HEK293 (cell line): Measurements from ENCODE around the gene TMEM130.

ENCODE experiments used
- CTCF ChIA-PET: fragments of 350-600 bp; formaldehyde crosslinking; extraction: SDS; loops from one replicate; lab custom pipeline; 2021; ENCODE audit warnings: antibody characterized with exemption; lab: Yijun Ruan, JAX
- POLR2A ChIA-PET: fragments of 300-600 bp; formaldehyde crosslinking; extraction: SDS; loops from one replicate; lab custom pipeline; 2020; ENCODE audit warnings: antibody characterized with exemption, inconsistent platforms; lab: Yijun Ruan, JAX
- H3K27ac ChIP-seq: fragments of 200-500 bp; sonication (Bioruptor generic); 2 replicates; pipeline ENCODE4 v1.5.1; 2014; ENCODE audit warnings: low read depth, low read length, control low read depth, inconsistent platforms; ENCODE audit errors: extremely low read depth
- H3K36me3 ChIP-seq, 2 experiments: fragments of 200-500 bp in 1 of 2; sonication (Bioruptor generic) in 1 of 2; 1 replicate in 1 of 2; 2 replicates in 1 of 2; pipeline ENCODE4 v1.5.1; 2014 to 2017; ENCODE audit warnings: inconsistent platforms in 2 of 2, low read length in 2 of 2; ENCODE audit not compliant: control insufficient read depth in 2 of 2, insufficient read depth in 1 of 2
- H3K4me1 ChIP-seq: fragments of 200-500 bp; sonication (Bioruptor generic); 2 replicates; pipeline ENCODE4 v1.5.1; 2014; ENCODE audit warnings: mild to moderate bottlenecking, low read length, inconsistent platforms; ENCODE audit not compliant: control insufficient read depth, insufficient read depth
- H3K4me3 ChIP-seq: 2 replicates; pipeline ENCODE4 v1.5.1; 2011; ENCODE audit warnings: low read depth, mild to moderate bottlenecking, control low read depth, low read length, moderate library complexity
- H3K9me3 ChIP-seq: fragments of 200-500 bp; sonication (Bioruptor generic); 2 replicates; pipeline ENCODE4 v1.5.1; 2014; ENCODE audit warnings: low read depth, low read length, inconsistent platforms; ENCODE audit not compliant: control insufficient read depth, insufficient read depth
- PRDM10 ChIP-seq: fragments of 450-650 bp; formaldehyde crosslinking; IDR thresholded peaks from 2 replicates; pipeline ENCODE4 v1.5.1; 2016; ENCODE audit warnings: missing biosample characterization, missing genetic modification characterization
- REST ChIP-seq: fragments of 450-650 bp; formaldehyde crosslinking; IDR thresholded peaks from 2 replicates; pipeline ENCODE4 v1.5.1; 2016; ENCODE audit warnings: missing biosample characterization, missing genetic modification characterization
- SP2 ChIP-seq: fragments of 450-650 bp; formaldehyde crosslinking; IDR thresholded peaks from 2 replicates; pipeline ENCODE4 v1.5.1; 2016; ENCODE audit warnings: missing biosample characterization, missing genetic modification characterization
- TCF7L2 ChIP-seq: IDR thresholded peaks from 2 replicates; pipeline ENCODE4 v1.6.1; 2011; ENCODE audit warnings: low read depth, mild to moderate bottlenecking, inconsistent platforms, low read length, moderate library complexity, borderline replicate concordance
- ZBTB10 ChIP-seq: fragments of 450-650 bp; formaldehyde crosslinking; IDR thresholded peaks from 2 replicates; pipeline ENCODE4 v1.5.1; 2016; ENCODE audit warnings: missing biosample characterization, missing genetic modification characterization
- ZFP37 ChIP-seq: fragments of 450-650 bp; formaldehyde crosslinking; IDR thresholded peaks from 2 replicates; pipeline ENCODE4 v1.5.1; 2016; ENCODE audit warnings: missing biosample characterization, missing genetic modification characterization
- ZNF121 ChIP-seq: fragments of 450-650 bp; formaldehyde crosslinking; IDR thresholded peaks from 2 replicates; pipeline ENCODE4 v1.5.1; 2016; ENCODE audit warnings: missing biosample characterization, missing genetic modification characterization
- ZNF132 ChIP-seq: fragments of 450-650 bp; formaldehyde crosslinking; IDR thresholded peaks from 2 replicates; pipeline ENCODE4 v1.5.1; 2017; ENCODE audit warnings: missing biosample characterization, missing genetic modification characterization, borderline replicate concordance
- ZNF16 ChIP-seq: fragments of 450-650 bp; formaldehyde crosslinking; IDR thresholded peaks from 2 replicates; pipeline ENCODE4 v1.5.1; 2016; ENCODE audit warnings: low read depth, missing biosample characterization, missing genetic modification characterization
- ZNF184 ChIP-seq: fragments of 450-650 bp; IDR thresholded peaks from 2 replicates; pipeline ENCODE4 v1.5.1; 2018; ENCODE audit warnings: missing biosample characterization, mild to moderate bottlenecking, missing genetic modification characterization
- ZNF274 ChIP-seq, 2 experiments: fragments of 200-500 bp in 1 of 2; fragments of 450-650 bp in 1 of 2; sonication (Bioruptor generic) in 1 of 2; formaldehyde crosslinking in 1 of 2; IDR thresholded peaks; 2 replicates each; pipeline versions ENCODE4 v1.5.1 to v1.6.1; 2014 to 2016; ENCODE audit warnings: borderline replicate concordance in 1 of 2, inconsistent platforms in 1 of 2, low read length in 1 of 2, missing biosample characterization in 1 of 2, missing genetic modification characterization in 1 of 2
- ZNF335 ChIP-seq: fragments of 450-650 bp; formaldehyde crosslinking; conservative IDR thresholded peaks from 2 replicates; pipeline ENCODE4 v1.5.1; 2016; ENCODE audit warnings: missing biosample characterization, missing genetic modification characterization
- ZNF404 ChIP-seq: fragments of 450-650 bp; formaldehyde crosslinking; IDR thresholded peaks from 2 replicates; pipeline ENCODE4 v1.5.1; 2017; ENCODE audit warnings: missing biosample characterization, missing genetic modification characterization
- ZNF518A ChIP-seq: fragments of 450-650 bp; formaldehyde crosslinking; conservative IDR thresholded peaks from 2 replicates; pipeline ENCODE4 v1.5.1; 2016; ENCODE audit warnings: low read depth, missing biosample characterization, missing genetic modification characterization
- ZNF544 ChIP-seq: fragments of 450-650 bp; formaldehyde crosslinking; IDR thresholded peaks from 2 replicates; pipeline ENCODE4 v1.5.0; 2017; ENCODE audit warnings: missing biosample characterization, missing genetic modification characterization
- ZNF600 ChIP-seq: fragments of 450-650 bp; formaldehyde crosslinking; IDR thresholded peaks from 2 replicates; pipeline ENCODE4 v1.5.1; 2016; ENCODE audit warnings: missing biosample characterization, missing genetic modification characterization
- ZNF654 ChIP-seq: fragments of 450-650 bp; formaldehyde crosslinking; IDR thresholded peaks from 2 replicates; pipeline ENCODE4 v1.5.1; 2016; ENCODE audit warnings: low read depth, missing biosample characterization, missing genetic modification characterization
- ZNF660 ChIP-seq: fragments of 450-650 bp; IDR thresholded peaks from 2 replicates; pipeline ENCODE4 v1.5.1; 2018; ENCODE audit warnings: missing biosample characterization, mild to moderate bottlenecking, missing genetic modification characterization
- ZNF692 ChIP-seq: fragments of 450-650 bp; formaldehyde crosslinking; IDR thresholded peaks from 2 replicates; pipeline ENCODE4 v1.5.1; 2016; ENCODE audit warnings: missing biosample characterization, missing genetic modification characterization
- ZXDB ChIP-seq: fragments of 450-650 bp; formaldehyde crosslinking; IDR thresholded peaks from 2 replicates; pipeline ENCODE4 v1.5.1; 2016; ENCODE audit warnings: missing biosample characterization, missing genetic modification characterization

TMEM130 gene

GRCh38 chr7:98802088-98802780 lies 67.6 kb downstream of the TMEM130 start:
- H3K36me3 ChIP-seq, result no peaks in the 10 kb centered on the region
- peaks cover 3% of the 10 kb centered on the region; the same call in 1 of the 2 replicates for H3K4me1 ChIP-seq
- no peaks in the 10 kb centered on the region for H3K9me3 ChIP-seq
- H3K27ac ChIP-seq, result 0 out of 2 replicates have a peak overlapping the region, but pooled peaks have one; percentile 9
- POLR2A ChIA-PET, result no interaction called here
- H3K4me3 ChIP-seq, result no peak overlapping the region
- CTCF ChIA-PET, result no interaction called here
- TF ChIP-seq ZNF16 (no peak), ZNF544 (no peak), ZNF600 (tag by site-specific recombination) (no peak; the same call in 1 of the 2 replicates), PRDM10 (tag by site-specific recombination) (peak; percentile 85), ZXDB (tag by site-specific recombination) (no peak), ZNF660 (tag by site-specific recombination) (no peak), ZNF692 (tag by site-specific recombination) (peak; percentile 44; the same call in 1 of the 2 replicates), ZNF132 (tag by site-specific recombination) (no peak), TCF7L2 (no peak), REST (tag by site-specific recombination) (no peak), ZNF654 (no peak), ZNF121 (tag by site-specific recombination) (no peak), ZNF184 (tag by site-specific recombination) (no peak), ZNF335 (tag by site-specific recombination) (no peak), ZBTB10 (tag by site-specific recombination) (no peak), ZNF518A (tag by site-specific recombination) (no peak), SP2 (tag by site-specific recombination) (no peak), ZFP37 (no peak), ZNF274 (IDR thresholded peaks at IDR 0.05; ENCODE audit: low read length) (no peak), ZNF274 (tag by site-specific recombination; IDR thresholded peaks at IDR 0.05; ENCODE audit: borderline replicate concordance) (no peak), ZNF404 (tag by site-specific recombination) (no peak)
